ENCODE results near the gene LHFPL3. TPM values are rescaled to one million over a fixed set of nuclear protein-coding genes. Genes with fewer than 3 reads are reported as not detected.

LHFPL3 gene
- polyA plus RNA-seq, 1 donor from 2014 or later = 5.6 TPM

DNA sequence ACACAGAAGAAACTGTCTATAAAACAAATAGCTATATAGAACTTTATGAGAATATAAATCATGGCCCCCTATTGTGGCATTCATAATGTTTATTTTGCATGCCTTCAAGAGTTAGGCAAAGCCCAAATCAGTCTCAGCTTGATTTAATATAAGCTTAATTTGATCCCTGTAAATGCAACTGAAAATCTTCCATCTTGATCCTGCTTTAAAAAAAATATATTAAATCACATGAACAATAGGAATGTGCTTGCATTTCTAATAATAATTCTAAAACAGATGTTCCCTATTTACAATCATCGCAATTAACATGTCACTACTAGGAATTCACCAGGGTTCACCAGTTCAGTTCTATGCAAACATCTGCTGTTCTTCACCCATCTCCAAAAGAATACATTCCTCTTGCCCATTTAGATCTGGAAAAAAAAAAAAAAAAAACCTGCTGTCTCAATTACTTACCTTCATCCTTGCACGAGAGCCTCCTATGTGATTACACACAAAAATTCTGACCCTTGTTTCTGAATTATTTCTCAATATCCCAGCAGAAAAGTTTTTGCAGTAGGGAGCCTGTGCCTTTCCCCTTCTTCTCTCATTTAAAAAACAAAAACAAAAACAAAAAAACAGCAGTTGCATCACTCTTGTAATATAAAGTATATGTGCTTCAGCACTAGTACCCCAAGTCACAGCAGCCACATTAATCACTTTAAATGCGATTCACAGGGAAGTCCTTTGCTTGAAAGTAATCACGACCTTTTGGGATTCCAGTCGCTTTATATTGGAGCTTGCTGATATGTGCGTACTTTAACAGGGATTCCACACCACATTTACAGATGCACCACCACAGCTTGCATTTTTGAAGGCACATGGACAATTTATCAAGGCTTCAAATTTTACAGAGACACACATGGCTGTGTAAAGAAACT is 490.8 kb downstream of the LHFPL3 start:
- no peaks in the 10 kb centered on the region for H3F3A ChIP-seq (ENCODE audit: insufficient read depth, low read length, poor library complexity, severe bottlenecking)
- no peaks in the 10 kb centered on the region for H4K20me1 ChIP-seq (ENCODE audit: insufficient read depth)

DNA sequence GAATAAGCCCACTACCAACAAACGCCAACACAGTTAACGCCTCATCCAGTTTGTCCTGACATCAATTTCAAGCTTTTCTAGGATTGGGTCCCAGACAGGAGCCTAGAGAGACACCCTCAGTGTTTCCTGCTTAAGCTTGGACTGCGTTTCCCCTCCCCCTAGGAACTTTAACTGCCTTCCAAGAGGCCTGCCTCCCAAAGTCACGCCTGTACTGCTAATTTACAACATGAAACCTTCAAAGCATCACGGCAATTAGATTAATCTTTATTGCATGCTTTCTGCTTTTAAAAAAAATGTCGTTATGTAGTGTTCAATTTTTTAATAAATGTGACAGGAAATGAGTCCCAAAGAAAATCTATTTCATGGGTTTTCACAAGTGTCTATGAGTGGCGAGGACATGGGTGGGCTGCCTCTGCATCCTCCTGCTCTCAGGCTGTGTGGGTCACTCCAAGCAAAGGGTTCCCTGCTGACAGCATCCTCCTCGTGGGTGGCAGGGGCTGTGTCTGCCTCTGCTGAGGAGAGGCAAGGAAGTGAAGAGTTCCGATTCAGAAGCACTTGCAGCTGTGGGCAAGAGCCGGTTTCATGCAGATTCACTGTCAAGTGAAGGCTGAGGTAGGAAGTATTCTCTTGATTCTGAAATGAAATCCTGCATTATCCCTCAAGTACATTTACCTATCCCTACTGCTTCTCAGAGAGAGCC is 492.6 kb downstream of the LHFPL3 start:
- Histone ChIP-seq H3K27me3 (ENCODE audit: insufficient read depth, low read depth, low read length) (no peaks in the 10 kb centered on the region), H3F3A (ENCODE audit: insufficient read depth, low read length, poor library complexity, severe bottlenecking) (no peaks in the 10 kb centered on the region), H3K27ac (ENCODE audit: low read length) (no peak overlapping the region), H3K36me3 (ENCODE audit: insufficient read depth, low read length) (no peaks in the 10 kb centered on the region), H3K4me3 (ENCODE audit: low read length) (no peak overlapping the region), H4K20me1 (ENCODE audit: insufficient read depth) (no peaks in the 10 kb centered on the region), H3K79me2 (replicated peaks; ENCODE audit: insufficient read depth, low read length) (no peaks in the 10 kb centered on the region), H3K9me3 (ENCODE audit: low read length) (no peaks in the 10 kb centered on the region), H2AFZ (ENCODE audit: low read depth, low read length) (no peak overlapping the region), H3K4me2 (ENCODE audit: low read length) (no peak overlapping the region), H3K9ac (ENCODE audit: low read length) (no peak overlapping the region), H3K9me2 (ENCODE audit: insufficient read depth, low read length) (no peaks in the 10 kb centered on the region)
- TF ChIP-seq SMC3 (conservative IDR thresholded peaks at IDR 0.05; ENCODE audit: poor library complexity) (no peak), EZH2 (IDR thresholded peaks at IDR 0.05; ENCODE audit: borderline replicate concordance, insufficient read depth, low read length, poor library complexity, severe bottlenecking) (no peak), MXI1 (conservative IDR thresholded peaks at IDR 0.05; ENCODE audit: poor library complexity, severe bottlenecking) (no peak), POLR2AphosphoS5 (IDR thresholded peaks at IDR 0.05) (no peak), RAD21 (conservative IDR thresholded peaks at IDR 0.05) (no peak), TAF1 (IDR thresholded peaks at IDR 0.05; ENCODE audit: low read depth) (no peak)
- TF ChIP-seq, protein P1, sequence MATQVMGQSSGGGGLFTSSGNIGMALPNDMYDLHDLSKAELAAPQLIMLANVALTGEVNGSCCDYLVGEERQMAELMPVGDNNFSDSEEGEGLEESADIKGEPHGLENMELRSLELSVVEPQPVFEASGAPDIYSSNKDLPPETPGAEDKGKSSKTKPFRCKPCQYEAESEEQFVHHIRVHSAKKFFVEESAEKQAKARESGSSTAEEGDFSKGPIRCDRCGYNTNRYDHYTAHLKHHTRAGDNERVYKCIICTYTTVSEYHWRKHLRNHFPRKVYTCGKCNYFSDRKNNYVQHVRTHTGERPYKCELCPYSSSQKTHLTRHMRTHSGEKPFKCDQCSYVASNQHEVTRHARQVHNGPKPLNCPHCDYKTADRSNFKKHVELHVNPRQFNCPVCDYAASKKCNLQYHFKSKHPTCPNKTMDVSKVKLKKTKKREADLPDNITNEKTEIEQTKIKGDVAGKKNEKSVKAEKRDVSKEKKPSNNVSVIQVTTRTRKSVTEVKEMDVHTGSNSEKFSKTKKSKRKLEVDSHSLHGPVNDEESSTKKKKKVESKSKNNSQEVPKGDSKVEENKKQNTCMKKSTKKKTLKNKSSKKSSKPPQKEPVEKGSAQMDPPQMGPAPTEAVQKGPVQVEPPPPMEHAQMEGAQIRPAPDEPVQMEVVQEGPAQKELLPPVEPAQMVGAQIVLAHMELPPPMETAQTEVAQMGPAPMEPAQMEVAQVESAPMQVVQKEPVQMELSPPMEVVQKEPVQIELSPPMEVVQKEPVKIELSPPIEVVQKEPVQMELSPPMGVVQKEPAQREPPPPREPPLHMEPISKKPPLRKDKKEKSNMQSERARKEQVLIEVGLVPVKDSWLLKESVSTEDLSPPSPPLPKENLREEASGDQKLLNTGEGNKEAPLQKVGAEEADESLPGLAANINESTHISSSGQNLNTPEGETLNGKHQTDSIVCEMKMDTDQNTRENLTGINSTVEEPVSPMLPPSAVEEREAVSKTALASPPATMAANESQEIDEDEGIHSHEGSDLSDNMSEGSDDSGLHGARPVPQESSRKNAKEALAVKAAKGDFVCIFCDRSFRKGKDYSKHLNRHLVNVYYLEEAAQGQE (IDR thresholded peaks at IDR 0.05; ENCODE audit: borderline replicate concordance) = no peak

More for the DNA sequence above, 490.8 kb downstream of the LHFPL3 start:
- Histone ChIP-seq H2AFZ (ENCODE audit: low read depth, low read length) (no peak overlapping the region), H3K27ac (ENCODE audit: low read length) (no peak overlapping the region), H3K4me3 (ENCODE audit: low read length) (no peak overlapping the region), H3K79me2 (replicated peaks; ENCODE audit: insufficient read depth, low read length) (no peaks in the 10 kb centered on the region), H3K4me2 (ENCODE audit: low read length) (no peak overlapping the region), H3K36me3 (ENCODE audit: insufficient read depth, low read length) (no peaks in the 10 kb centered on the region), H3K27me3 (ENCODE audit: insufficient read depth, low read depth, low read length) (no peaks in the 10 kb centered on the region), H3K9ac (ENCODE audit: low read length) (no peak overlapping the region), H3K9me3 (ENCODE audit: low read length) (no peaks in the 10 kb centered on the region), H3K9me2 (ENCODE audit: insufficient read depth, low read length) (no peaks in the 10 kb centered on the region)
- no peak for TF ChIP-seq RAD21 (conservative IDR thresholded peaks at IDR 0.05)
- TF ChIP-seq, protein P1 (IDR thresholded peaks at IDR 0.05; ENCODE audit: borderline replicate concordance) = no peak
- no peak for TF ChIP-seq TAF1 (IDR thresholded peaks at IDR 0.05; ENCODE audit: low read depth)
- TF ChIP-seq, protein P2, sequence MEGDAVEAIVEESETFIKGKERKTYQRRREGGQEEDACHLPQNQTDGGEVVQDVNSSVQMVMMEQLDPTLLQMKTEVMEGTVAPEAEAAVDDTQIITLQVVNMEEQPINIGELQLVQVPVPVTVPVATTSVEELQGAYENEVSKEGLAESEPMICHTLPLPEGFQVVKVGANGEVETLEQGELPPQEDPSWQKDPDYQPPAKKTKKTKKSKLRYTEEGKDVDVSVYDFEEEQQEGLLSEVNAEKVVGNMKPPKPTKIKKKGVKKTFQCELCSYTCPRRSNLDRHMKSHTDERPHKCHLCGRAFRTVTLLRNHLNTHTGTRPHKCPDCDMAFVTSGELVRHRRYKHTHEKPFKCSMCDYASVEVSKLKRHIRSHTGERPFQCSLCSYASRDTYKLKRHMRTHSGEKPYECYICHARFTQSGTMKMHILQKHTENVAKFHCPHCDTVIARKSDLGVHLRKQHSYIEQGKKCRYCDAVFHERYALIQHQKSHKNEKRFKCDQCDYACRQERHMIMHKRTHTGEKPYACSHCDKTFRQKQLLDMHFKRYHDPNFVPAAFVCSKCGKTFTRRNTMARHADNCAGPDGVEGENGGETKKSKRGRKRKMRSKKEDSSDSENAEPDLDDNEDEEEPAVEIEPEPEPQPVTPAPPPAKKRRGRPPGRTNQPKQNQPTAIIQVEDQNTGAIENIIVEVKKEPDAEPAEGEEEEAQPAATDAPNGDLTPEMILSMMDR (IDR thresholded peaks at IDR 0.05; ENCODE audit: poor library complexity, severe bottlenecking) = no peak
- TF ChIP-seq POLR2AphosphoS5 (IDR thresholded peaks at IDR 0.05) = no peak
- no peak for TF ChIP-seq SMC3 (conservative IDR thresholded peaks at IDR 0.05; ENCODE audit: poor library complexity)
- no peak for TF ChIP-seq EZH2 (IDR thresholded peaks at IDR 0.05; ENCODE audit: borderline replicate concordance, insufficient read depth, low read length, poor library complexity, severe bottlenecking)
- TF ChIP-seq MXI1 (conservative IDR thresholded peaks at IDR 0.05; ENCODE audit: poor library complexity, severe bottlenecking) = no peak
- no peak for TF ChIP-seq EP300 (conservative IDR thresholded peaks at IDR 0.05; ENCODE audit: poor library complexity, severe bottlenecking)
